Measurements from ENCODE around the gene YWHAG. TPM values are rescaled to one million over a fixed set of nuclear protein-coding genes. Genes with fewer than 3 reads are reported as not detected.
A peak's percentile ranks its signal among the peaks of the same experiment; 100 is the strongest.
"Not testable (repeated sequence)": the region's sequence is repeated elsewhere in the genome, so short reads cannot be mapped to it uniquely, and the experiment has no call there.

The YWHAG gene
- total RNA-seq (2014; rRNA removed; shearing (Covaris generic)) = 180 and 190 TPM in 2 replicates

DNA sequence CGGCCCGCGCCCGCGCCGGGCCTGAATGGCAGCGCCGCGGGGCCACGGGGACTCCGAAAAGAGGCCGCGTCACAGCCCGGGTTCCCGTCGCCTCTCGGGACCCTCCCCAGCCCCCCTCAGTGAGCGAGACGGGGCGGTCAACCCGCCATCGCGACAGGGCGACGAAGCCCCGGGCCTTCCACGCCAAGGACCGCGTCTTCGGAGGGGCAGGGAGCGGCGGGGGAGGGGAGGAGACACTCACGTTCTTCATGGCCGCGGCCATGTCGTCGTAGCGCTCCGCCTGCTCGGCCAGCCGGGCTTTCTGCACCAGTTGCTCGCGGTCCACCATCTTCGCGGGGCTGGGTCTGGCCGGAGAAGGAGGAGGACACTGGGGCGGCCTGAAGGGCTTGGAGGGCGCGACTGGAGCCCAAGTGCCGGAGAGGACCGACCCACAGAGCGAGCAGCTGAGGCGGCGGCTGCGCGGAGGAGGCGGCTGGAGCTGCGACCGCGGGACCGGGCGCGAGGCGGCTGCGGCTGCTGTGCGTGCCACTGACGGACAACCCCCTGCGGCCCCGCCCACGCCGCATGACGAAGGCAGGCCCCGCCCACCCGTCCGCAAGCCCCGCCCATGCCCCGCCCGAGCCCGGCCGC, at the start of gene YWHAG:
YWHAG (minus strand) TSS at position 511 of the 630 bp plus-strand sequence; CDS start at position 328, 183 bp downstream.
- Histone ChIP-seq H3K4me3 (peak within 1 kb of the TSS; percentile 96), H3K9me3 (replicated peaks) (no peaks in the 10 kb centered on the region), H3K4me1 (peaks cover 5% of the 10 kb centered on the region), H3K27me3 (no peaks in the 10 kb centered on the region), H3K36me3 (peaks cover 36% of the 10 kb centered on the region), H3K27ac (peak within 1 kb of the TSS; percentile 93)
- peak; percentile 88 to 91 for DNase-seq

DNA sequence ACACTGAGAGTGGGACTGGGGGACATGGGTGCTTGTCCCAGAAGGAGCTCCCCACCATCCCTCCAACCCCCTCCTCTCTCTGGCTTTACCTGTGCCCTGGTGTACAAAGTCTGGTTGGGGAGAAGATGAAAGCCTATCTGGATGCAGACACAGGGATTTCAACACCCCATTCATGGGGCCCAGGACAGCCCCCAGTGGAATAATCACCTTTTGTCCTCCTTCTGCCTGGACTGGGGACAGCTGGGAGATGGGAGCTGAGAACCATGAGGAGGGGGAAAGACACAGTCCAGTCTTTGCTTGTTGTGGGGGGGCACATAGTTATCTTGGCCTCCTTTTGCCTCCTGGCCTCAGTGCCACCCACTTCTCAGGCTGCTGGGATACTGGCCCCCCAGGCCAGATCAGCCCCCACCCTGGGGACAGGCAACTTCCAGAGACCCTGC, 49.4 kb upstream of the YWHAG start:
- Histone ChIP-seq H3K9me3 (replicated peaks) (no peaks in the 10 kb centered on the region), H3K4me3 (no peak overlapping the region), H3K36me3 (no peaks in the 10 kb centered on the region), H3K27ac (no peak overlapping the region), H3K27me3 (no peaks in the 10 kb centered on the region), H3K4me1 (peaks cover 8% of the 10 kb centered on the region; the same call in 1 of the 2 replicates)
- DNase-seq = peak in 1 of 2 experiments; percentile 47

DNA sequence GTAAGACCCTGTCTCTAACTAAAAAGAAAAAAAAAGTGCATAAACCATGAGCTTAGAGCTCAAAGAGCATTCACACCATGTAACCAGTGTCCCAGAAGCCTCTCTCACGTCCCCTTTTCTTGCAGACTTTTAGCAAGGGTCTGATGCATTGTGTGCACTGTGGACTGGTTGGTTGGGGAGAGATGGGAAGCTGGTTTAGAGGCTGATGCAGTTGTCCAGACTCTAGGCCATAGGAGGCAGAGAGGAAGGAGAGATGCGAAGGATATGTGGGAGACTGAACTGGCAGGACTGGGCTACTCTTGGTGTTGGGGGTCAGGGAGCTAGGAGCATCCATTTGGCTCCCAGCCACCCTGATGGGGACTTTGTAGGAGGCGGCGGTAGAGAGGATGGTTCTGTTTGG, 48.9 kb upstream of the YWHAG start:
- Histone ChIP-seq H3K27ac (no peak overlapping the region), H3K27me3 (no peaks in the 10 kb centered on the region), H3K9me3 (replicated peaks) (no peaks in the 10 kb centered on the region), H3K36me3 (no peaks in the 10 kb centered on the region), H3K4me1 (peaks cover 8% of the 10 kb centered on the region; the same call in 1 of the 2 replicates), H3K4me3 (no peak overlapping the region)
- no peak for DNase-seq

DNA sequence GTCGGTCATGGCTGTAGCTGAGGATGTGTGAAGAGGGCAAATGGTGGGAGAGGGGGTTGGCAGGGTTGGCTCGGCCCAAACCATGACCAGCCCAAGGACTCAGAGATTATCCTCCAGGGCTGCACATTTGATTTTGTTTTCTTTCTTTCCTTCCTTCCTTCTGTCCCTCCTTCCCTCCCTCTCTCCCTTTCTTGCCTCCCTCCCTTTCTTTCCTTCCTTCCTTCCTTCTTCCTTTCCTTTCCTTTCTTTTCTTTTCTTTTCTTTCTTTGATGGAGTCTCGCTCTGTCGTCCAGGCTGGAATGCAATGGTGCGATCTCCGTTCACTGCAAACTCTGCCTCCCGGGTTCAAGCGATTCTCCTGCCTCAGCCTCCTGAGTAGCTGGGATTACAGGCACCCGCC, 46.9 kb upstream of the YWHAG start:
- no peak for DNase-seq
- Histone ChIP-seq H3K27ac (no peak overlapping the region), H3K9me3 (replicated peaks) (no peaks in the 10 kb centered on the region), H3K36me3 (no peaks in the 10 kb centered on the region), H3K4me3 (no peak overlapping the region), H3K4me1 (peaks cover 8% of the 10 kb centered on the region; the same call in 1 of the 2 replicates), H3K27me3 (no peaks in the 10 kb centered on the region)

DNA sequence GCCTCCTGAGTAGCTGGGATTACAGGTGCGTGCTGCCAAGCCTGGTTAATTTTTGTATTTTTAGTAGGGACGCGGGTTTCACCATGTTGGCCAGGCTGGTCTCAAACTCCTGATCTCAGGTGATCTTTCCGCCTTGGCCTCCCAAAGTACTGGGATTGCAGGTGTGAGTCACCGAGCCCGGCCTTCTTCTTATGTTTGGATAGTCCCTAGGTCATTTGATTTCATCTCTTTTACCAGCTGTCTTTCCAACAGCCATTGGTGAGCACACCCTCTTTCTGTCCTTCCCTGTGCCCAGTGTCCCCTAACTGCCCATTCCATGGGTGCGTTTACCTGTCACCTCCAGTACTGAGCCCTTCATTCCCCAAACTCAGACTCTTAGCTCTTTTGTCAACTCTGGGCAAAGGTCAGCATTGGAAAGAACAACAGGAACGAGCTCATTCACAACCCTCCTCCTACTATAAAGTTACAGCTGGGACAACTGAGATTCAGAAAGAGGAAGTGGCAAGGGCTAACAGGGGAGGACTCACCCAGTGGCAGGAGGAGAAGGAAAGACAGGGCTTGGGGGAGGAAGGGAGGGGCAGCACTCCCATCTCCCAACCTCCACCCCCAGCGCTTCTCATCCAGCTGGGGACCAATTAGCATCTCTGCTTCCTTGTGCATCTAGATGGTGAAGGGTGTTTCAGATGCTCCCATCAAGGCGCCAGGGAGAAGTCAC, 45.1 kb upstream of the YWHAG start:
- no peak for DNase-seq
- Histone ChIP-seq H3K9me3 (replicated peaks) (no peaks in the 10 kb centered on the region), H3K27me3 (no peaks in the 10 kb centered on the region), H3K36me3 (no peaks in the 10 kb centered on the region), H3K27ac (no peak overlapping the region), H3K4me1 (no peaks in the 10 kb centered on the region; the same call in 1 of the 2 replicates), H3K4me3 (no peak overlapping the region)

DNA sequence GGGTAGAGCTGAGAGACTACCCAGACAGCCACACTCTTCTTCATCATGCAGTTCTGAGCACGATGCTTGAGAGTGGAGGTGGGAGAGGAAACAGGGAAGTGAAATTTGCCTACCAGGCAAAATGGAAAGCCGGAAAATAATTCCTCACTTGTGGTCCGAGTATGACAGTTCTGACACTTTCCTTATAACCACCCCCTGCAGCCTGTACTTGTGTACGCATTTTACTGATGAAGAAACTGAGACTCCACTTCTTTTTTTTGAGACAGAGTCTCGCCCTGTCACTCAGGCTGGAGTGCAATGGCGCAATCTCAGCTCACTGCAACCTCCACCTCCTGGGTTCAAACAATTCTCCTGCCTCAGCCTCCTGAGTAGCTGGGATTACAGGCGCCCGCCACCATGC, 44.3 kb upstream of the YWHAG start:
- not testable (repeated sequence) for H3K4me3 ChIP-seq; H3K27me3 ChIP-seq; DNase-seq; H3K9me3 ChIP-seq (replicated peaks); H3K4me1 ChIP-seq; H3K36me3 ChIP-seq; H3K27ac ChIP-seq

DNA sequence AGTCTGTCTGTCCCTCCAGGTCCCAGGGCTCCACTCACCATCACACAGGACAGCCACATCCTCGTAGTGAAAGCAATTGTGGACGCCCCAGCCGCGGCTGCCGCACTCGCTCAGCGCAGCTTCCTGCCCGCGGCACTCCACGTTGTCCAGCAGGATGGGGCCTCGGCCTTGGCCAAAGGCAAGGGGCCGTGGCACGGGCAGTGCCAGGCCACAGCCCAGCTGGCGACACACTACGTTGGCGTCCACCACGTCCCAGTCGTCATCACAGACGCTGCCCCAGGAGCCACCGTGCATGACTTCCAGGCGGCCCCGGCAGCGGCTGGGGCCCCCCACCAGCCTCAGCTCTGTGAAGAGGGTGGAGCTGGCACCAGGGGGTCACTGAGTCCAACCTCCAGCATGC, 41.5 kb upstream of the YWHAG start:
- Histone ChIP-seq H3K27me3 (no peaks in the 10 kb centered on the region), H3K9me3 (replicated peaks) (no peaks in the 10 kb centered on the region), H3K27ac (no peak overlapping the region), H3K36me3 (no peaks in the 10 kb centered on the region), H3K4me3 (no peak overlapping the region), H3K4me1 (no peaks in the 10 kb centered on the region; the same call in 1 of the 2 replicates)
- DNase-seq = no peak

DNA sequence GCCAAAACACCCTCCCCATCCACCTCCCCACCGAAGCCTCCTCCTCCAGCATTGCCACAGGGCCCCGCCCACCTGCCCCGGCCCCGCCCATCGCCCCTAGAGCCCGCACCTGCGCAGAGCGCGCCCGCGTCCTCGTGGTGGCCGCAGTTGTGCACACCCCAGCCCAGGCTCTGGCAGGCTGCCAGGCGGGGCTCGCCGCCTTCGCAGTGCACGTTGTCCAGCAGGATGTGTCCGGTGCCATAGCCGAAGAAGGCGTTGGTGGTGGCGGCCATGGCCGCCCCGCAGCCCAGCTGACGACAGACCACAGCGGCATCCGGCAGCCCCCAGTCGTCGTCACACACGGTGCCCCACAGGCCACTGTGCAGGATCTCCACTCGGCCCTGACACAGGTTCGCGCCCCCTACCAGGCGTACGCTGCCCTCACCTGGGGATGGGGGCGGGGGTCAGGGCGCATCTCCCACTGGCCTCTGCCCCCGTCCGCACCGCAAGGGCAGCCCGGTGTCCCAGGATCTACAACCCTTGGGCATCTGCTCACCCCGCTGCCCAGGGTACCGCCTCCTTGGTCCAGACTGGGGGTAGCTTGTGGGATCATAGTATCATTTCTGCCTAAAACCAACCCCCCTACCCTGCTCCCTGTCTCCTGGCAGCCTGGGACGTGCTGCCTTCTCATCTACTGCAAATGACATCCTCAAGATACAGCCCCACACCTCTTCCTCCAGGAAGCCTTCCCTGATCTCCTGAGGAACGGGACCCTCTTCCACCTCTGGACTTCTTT, 38.8 kb upstream of the YWHAG start:
- no peak for DNase-seq
- Histone ChIP-seq H3K4me3 (no peak overlapping the region), H3K27ac (no peak overlapping the region), H3K9me3 (replicated peaks) (no peaks in the 10 kb centered on the region), H3K36me3 (no peaks in the 10 kb centered on the region), H3K4me1 (no peaks in the 10 kb centered on the region; the same call in 1 of the 2 replicates), H3K27me3 (no peaks in the 10 kb centered on the region; the same call in 1 of the 2 replicates)

DNA sequence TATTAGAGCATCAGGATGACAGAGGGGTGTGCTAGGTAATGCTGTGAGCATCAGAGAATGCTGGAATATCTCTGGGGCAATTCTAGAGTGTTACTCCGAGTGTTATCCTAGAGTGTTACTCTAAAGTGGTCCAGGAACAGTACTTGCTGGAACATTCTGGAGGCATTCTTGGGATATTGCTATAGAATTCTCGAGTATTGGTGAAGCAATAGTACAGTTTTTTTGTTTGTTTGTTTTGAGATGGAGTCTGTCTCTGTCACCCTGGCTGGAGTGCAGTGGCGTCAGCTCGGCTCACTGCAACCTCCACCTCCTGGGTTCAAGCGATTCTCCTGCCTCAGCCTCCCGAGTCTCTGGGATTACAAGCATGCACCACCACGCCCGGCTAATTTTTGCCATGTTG, 38.1 kb upstream of the YWHAG start:
- no peaks in the 10 kb centered on the region for H3K9me3 ChIP-seq (replicated peaks)
- no peaks in the 10 kb centered on the region for H3K36me3 ChIP-seq
- no peak for DNase-seq
- H3K27me3 ChIP-seq = no peaks in the 10 kb centered on the region; the same call in 1 of the 2 replicates
- H3K4me1 ChIP-seq = no peaks in the 10 kb centered on the region; the same call in 1 of the 2 replicates
- H3K27ac ChIP-seq = no peak overlapping the region
- H3K4me3 ChIP-seq = no peak overlapping the region

DNA sequence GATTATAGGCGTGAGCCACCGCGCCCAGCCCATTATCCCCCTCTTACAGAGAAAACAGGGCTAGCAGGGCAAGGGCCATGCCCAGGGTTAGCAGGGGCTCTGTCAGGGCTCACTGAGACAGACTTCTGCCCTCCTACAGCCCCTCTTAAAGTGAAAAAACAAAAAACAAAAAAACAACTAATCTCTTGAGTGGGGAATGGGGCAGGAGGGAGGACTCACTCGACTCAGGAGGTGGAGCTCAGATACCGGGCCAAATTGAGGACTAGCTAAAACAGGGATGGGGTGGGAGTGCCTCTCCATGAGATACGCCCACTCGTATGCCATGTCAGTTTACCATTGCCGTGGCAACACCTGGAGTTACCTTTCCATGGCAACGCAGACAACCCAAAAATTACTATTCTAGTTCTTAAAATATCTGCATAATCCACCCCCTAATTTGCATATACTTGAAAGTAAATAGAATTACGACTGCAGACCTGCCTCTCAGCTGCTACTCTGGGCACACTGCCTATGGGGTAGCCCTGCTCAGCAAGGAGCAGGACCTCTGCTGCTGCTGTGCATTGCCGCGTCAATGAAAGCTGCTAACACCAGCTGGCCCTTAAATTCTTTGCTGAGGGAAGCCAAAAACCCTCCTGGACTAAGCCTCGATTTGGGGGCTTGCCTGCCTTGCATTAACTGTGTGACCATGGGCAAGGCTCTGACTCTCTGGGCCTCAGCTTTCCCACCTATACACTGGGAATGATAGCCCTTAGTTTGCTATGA, 37.4 kb upstream of the YWHAG start:
- no peaks in the 10 kb centered on the region; the same call in 1 of the 2 replicates for H3K27me3 ChIP-seq
- no peaks in the 10 kb centered on the region for H3K9me3 ChIP-seq (replicated peaks)
- no peaks in the 10 kb centered on the region for H3K36me3 ChIP-seq
- H3K4me3 ChIP-seq = no peak overlapping the region
- no peaks in the 10 kb centered on the region; the same call in 1 of the 2 replicates for H3K4me1 ChIP-seq
- DNase-seq = peak; percentile 49 to 53
- H3K27ac ChIP-seq = no peak overlapping the region

DNA sequence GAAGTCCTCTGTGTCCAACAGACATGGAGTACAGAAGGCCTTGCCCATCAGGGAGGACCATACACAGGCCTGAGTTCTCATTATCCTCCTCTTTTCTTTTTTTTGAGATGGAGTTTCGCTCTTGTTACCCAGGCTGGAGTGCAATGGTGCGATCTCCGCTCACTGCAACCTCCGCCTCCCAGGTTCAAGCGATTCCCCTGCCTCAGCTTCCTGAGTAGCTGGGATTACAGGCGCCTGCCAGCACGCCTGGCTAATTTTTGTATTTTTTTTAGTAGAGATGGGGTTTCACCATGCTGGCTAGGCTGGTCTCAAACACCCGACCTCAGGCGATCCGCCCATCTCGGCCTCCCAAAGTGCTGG, 36.8 kb upstream of the YWHAG start:
- not testable (repeated sequence) for H3K27me3 ChIP-seq; H3K4me1 ChIP-seq; H3K27ac ChIP-seq; H3K4me3 ChIP-seq; H3K36me3 ChIP-seq; DNase-seq; H3K9me3 ChIP-seq (replicated peaks)

DNA sequence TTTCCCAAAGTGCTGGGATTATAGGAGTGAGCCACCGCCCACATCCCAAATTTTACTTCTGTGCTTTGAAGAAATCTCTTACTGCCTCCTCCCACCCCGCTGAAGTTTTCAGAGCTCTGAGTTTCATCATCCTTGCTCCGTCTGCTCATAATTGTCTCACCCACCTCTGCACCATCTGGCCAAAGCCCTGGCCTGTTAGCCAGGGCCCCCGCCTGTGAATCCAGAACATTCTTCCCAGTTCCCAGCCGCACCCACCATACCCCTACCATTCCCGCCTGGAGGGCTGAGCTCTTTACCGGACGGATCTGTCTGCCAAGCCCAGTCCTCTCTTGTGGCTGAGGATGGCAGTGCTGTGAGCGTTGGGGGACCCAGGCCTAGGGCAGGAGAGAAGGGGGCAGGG, 36.2 kb upstream of the YWHAG start:
- Histone ChIP-seq H3K36me3 (no peaks in the 10 kb centered on the region), H3K27me3 (no peaks in the 10 kb centered on the region; the same call in 1 of the 2 replicates), H3K9me3 (replicated peaks) (no peaks in the 10 kb centered on the region), H3K27ac (no peak overlapping the region), H3K4me1 (no peaks in the 10 kb centered on the region; the same call in 1 of the 2 replicates), H3K4me3 (no peak overlapping the region)
- DNase-seq = no peak

DNA sequence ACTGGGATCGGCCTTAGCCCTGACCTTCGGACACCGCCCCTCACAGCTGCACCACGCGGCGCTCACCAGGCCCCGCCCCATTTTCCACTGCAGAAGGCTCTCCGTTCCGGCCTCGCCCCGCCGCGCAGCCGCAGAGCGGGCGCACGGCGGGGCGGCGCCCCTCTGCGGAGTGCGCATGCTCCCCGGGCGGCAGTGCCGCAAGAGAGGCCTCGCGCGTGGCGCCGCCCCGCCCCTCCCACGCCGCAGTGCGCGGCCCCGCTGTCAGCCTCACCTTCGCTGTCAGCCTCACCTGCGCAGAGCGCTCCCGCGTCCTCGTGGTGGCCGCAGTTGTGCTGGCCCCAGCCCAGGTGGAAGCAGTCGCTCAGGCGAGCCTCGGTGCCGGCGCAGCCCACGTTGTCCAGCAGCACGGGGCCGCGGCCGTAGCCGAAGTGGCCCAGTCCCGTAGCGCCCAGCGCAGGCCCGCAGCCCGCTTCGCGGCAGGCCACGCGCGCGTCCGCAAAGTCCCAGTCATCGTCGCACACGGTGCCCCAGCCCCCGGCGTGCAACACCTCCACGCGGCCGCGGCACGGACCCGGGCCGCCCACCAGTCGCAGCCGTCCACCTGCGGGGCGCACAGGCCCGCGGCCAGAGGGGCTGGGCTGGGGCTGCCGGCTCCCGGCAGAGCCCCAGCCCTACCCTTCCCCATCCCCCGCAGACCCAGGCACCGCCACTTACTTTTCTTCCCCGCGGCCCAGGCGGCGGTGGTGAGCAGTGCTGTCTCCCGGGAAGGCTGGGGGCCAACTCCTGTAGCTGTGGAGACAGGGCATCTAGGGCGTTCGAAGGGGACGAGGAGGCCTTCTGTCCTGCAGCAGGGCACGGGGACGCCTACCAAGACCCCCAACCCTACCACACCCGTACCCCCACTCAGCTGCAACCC, 34.6 kb upstream of the YWHAG start:
- DNase-seq = peak; percentile 91 to 93
- H3K4me1 ChIP-seq = peaks cover 4% of the 10 kb centered on the region; the same call in 1 of the 2 replicates
- no peaks in the 10 kb centered on the region for H3K36me3 ChIP-seq
- H3K4me3 ChIP-seq = peak overlapping the region; percentile 73
- H3K27me3 ChIP-seq = no peaks in the 10 kb centered on the region; the same call in 1 of the 2 replicates
- H3K27ac ChIP-seq = peak overlapping the region; percentile 22; the same call in 1 of the 2 replicates
- no peaks in the 10 kb centered on the region for H3K9me3 ChIP-seq (replicated peaks)

All from SJCRH30 (cell line).